ENCODE results near the gene TBXT. TPM values are rescaled to one million over a fixed set of nuclear protein-coding genes. Genes with fewer than 3 reads are reported as not detected.
"Not testable (repeated sequence)": the region's sequence is repeated elsewhere in the genome, so short reads cannot be mapped to it uniquely, and the experiment has no call there.

Gene TBXT
- total and polyA plus RNA-seq, 2 of the 8 experiments (the other 6 are each of a cell fraction or from before 2014, with no cell fraction given) = 0.18 to 0.24 TPM

DNA sequence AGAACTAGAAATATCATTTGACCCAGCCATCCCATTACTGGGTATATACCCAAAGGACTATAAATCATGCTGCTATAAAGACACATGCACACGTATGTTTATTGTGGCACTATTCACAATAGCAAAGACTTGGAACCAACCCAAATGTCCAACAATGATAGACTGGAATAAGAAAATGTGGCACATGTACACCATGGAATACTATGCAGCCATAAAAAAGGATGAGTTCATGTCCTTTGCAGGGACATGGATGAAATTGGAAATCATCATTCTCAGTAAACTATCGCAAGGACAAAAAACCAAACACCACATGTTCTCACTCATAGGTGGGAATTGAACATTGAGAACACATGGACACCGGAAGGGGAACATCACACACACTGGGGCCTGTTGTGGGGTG, 7.4 kb upstream of the TBXT start:
- H3K56ac ChIP-seq (replicated peaks; ENCODE audit: insufficient read length, low read depth, low read length); H3K4me3 ChIP-seq (ENCODE audit: extremely low read depth in 1 of 4, insufficient read depth in 2 of 4, low read depth in 3 of 4, low read length in 4 of 4); H3K9ac ChIP-seq (replicated peaks in 1 of 4; ENCODE audit: extremely low read depth in 1 of 4, low read depth in 3 of 4, low read length in 3 of 4); H3K4ac ChIP-seq (replicated peaks; ENCODE audit: insufficient read length, low read depth, low read length); H2AFZ ChIP-seq (ENCODE audit: low read length); H3K9me3 ChIP-seq (ENCODE audit: insufficient read depth in 2 of 2, low read depth in 1 of 2, low read length in 1 of 2); H3K23ac ChIP-seq (ENCODE audit: insufficient read length); DNase-seq (ENCODE audit: low read depth in 1 of 2, low spot score in 2 of 2); H4K5ac ChIP-seq (ENCODE audit: insufficient read length, low read depth, low read length); H4K91ac ChIP-seq (replicated peaks; ENCODE audit: insufficient read length, low read length); FAIRE-seq; H4K20me1 ChIP-seq (replicated peaks in 1 of 2; ENCODE audit: control insufficient read depth in 1 of 2, insufficient read depth in 2 of 2, low read length in 2 of 2); H2AK5ac ChIP-seq (ENCODE audit: low read depth, low read length); H3K18ac ChIP-seq (ENCODE audit: extremely low read depth, low read length); H2BK20ac ChIP-seq (ENCODE audit: low read length); POLR2A ChIA-PET (ENCODE audit: partially characterized antibody); H3K23me2 ChIP-seq (ENCODE audit: low read depth, low read length); H2BK12ac ChIP-seq (ENCODE audit: low read depth, low read length); H4K8ac ChIP-seq (ENCODE audit: extremely low read depth, insufficient read depth, low read length); H3K14ac ChIP-seq (ENCODE audit: insufficient read length); H3K27ac ChIP-seq (ENCODE audit: low read depth, low read length); H3K79me2 ChIP-seq (ENCODE audit: control insufficient read depth in 1 of 2, insufficient read depth in 2 of 2, low read length in 2 of 2); H2BK120ac ChIP-seq (replicated peaks; ENCODE audit: low read depth, low read length); H3K36me3 ChIP-seq (ENCODE audit: control insufficient read depth in 2 of 4, insufficient read depth in 4 of 4, low read length in 3 of 4); H3K4me2 ChIP-seq (ENCODE audit: insufficient read depth in 1 of 2, low read depth in 2 of 2, low read length in 2 of 2); H3K4me1 ChIP-seq (replicated peaks in 1 of 4; ENCODE audit: control insufficient read depth in 3 of 4, insufficient read depth in 4 of 4, low read length in 3 of 4); H2BK15ac ChIP-seq (ENCODE audit: low read length); CTCF ChIA-PET (ENCODE audit: partially characterized antibody); H3K79me1 ChIP-seq (ENCODE audit: low read depth, low read length); H2BK5ac ChIP-seq (ENCODE audit: low read depth, low read length): not testable (repeated sequence)
- H3K27me3 ChIP-seq (replicated peaks in 1 of 4; ENCODE audit: control insufficient read depth in 3 of 4, extremely low read depth in 1 of 4, insufficient read depth in 3 of 4, low read length in 3 of 4) = peaks cover 18 to 43% (median 35%) of the 10 kb centered on the region in 4 experiments
- WGBS, 2 experiments (ENCODE audit: extremely low coverage in 1 of 2, insufficient coverage in 1 of 2, insufficient read length in 1 of 2, insufficient replicate concordance in 2 of 2, low coverage in 1 of 2, low lambda C conversion rate in 2 of 2, missing lambda C conversion rate in 1 of 2) = 96% methylated on average over 3 of the region's 3 CpGs; no CpG with 5 or more reads in 1 of the 2 experiments

Data from H1 (cell line).